Ramos (cell line): ENCODE results near the gene TSSK3.
"Not testable (repeated sequence)": the region's sequence is repeated elsewhere in the genome, so short reads cannot be mapped to it uniquely, and the experiment has no call there.

Source experiments
- in situ Hi-C: fragments of 300-500 bp; cut with MboI; formaldehyde crosslinking; loops from one replicate; pipeline ENCODE4 v1.14.3; 2022; ENCODE audit warnings: low sequenced_read_pairs; ENCODE audit not compliant: unreplicated experiment

TSSK3 gene

GRCh38 chr1:32337855-32338636 lies 24.3 kb upstream of the TSSK3 start:
- in situ Hi-C loops: no loop called here

DNA sequence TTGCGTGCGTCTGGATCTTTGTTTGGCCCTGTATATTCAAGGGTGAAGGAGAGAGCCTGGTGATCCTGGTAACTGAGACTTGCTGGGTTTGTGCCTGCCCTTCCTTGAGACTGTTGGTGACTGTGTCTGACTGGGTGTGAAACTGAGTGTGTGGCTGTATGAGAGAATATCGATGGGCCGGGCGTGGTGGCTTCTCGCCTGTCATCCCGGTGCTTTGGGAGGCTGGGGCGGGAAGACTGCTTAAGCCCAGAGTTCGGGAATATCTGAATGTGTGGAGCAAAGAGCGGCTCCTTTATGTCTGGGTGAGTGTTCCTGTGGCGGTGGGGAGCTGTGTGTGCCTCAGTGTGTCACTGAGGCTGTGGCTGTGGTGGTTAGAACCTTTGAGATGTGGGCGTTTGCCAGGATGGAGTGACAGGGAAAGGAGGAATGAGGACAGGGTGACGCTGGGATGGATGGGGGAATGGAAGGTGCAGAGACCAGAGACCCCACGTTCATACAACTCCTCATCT lies 23.6 kb upstream of the TSSK3 start:
- in situ Hi-C loops: no loop called here

DNA sequence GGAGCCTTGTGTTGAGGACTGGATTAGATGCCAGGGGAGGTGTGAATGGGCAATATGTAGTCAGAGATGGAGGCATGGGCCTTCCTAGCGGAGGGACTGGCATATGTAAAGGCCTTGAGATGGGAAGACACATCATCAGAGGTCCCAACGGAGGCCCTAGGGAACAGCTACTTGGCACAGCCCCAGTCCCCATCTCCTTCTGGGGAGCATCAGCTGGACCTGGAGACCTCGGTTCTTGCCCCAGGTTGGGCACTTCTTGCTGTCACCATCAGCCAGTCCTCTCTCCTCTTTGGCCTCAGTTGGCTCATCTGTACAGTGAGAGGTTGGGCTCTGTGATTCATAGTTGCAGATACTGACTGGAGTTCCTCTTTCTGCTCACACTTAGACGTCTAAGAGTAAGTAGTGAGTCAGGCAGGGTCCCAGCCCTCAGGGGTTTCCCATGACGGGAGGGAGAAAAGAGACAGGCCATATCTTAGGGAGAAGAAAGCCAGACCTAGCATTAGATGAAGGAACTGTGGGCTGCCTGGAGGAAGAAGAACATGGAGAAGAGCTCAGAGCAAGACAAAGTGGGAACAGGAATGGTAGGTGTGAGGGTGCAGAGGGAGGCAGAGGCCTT lies 22.9 kb upstream of the TSSK3 start:
- in situ Hi-C loops: no loop called here

DNA sequence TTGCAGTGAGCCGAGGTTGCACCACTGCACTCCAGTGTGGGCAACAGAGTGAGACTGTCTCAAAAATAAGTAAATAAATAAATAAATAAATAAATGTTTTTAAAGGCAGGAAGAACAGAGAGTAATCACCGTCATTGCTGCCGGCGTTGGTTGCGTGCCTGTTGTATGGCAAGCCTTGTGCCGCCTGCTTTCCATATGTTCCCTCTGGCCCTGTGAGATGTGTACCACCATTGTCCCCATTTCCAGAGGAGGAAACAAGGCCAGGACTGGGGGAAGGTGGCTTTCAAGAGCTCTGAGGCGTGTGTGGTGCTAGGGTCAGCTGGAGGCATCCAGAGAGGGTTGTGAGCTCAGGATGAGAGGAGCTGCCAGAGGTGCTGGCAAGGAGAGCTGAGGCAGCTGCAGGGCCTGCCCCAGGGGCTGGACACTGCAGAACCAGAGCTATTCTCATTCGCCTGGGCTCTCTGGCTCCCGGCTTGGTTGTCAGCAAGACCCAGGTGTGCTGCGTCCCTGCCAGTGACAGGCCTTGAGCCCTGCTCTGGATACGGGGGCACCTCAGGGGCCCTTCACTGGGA lies 21.1 kb upstream of the TSSK3 start:
- in situ Hi-C loops: no loop called here

DNA sequence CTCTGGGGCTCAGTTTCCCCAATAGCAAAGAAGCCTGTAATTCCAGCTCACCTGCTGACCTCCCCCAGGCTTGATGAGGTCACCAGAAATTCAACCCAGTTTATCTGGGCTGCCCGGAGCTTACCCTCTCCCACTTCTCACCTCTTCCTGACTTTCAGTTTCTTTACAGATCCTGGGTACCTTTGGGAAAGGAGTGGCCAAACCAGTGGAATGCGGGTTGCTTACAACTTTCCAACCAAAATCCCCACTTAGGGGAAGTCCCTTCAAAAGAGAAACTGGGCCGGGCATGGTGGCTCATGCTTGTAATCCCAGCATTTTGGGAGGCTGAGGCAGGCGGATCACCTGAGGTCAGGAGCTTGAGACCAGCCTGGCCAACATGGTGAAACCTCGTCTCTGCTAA lies 20.4 kb upstream of the TSSK3 start:
- in situ Hi-C loops: no loop called here

- in situ Hi-C loops: no loop called here
Observed at GRCh38 chr1:32342704-32343103, 19.6 kb upstream of the TSSK3 start.

GRCh38 chr1:32345289-32345827 lies 17.0 kb upstream of the TSSK3 start:
- in situ Hi-C loops: no loop called here

DNA sequence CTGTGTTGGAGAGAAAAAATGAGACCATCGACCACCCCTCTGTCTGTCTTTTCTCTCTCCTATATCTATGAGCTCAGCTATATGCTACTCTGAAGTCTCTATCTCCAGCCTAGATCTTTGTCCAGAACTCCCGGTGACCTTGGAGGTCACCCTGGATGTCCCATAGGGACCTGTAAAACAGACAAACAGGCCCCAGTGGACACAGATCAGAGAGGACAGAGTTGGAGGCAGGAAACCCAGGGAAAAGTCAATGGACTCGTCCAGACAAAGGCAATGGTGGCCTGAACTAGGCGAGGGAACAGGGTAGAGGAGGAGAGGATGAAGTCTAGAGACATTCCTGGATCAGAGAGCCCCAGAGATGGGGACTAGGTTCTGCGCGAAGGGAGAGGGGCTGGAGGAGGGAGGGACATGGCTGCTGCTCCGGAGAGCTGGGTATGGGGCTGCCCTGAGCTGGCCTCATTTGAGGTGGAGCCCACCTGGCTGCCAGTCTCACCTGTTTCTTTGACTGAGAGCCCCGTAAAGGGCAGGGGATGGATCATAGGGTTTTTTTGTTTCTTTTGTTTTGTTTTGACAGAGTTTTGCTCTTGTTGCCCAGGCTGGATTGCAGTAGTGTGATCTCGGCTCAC lies 15.7 kb upstream of the TSSK3 start:
- in situ Hi-C loops: no loop called here

DNA sequence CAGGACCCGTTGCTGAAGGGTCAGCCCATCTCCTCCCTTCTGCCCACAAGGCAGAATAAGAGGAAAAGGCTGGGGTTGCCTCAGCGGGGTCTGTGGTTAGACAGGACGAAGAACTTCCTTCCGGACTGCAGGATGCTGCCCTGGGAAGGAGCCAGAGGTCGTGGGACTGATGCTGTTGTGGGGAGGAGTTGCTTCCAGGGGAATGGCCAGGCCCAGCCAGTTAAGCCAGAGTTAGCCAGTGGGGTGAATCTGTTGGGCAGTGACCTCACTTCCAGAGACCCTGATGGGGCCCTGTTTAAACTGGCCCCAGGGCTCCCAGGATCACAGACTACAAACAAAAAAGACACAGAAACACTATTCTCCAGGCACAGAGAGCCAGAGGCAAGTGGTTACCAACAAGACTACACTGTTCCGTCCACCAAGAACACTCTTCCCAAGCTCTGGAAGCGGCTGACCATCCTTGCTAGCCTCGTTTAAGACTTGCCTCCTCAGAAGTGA lies 13.1 kb upstream of the TSSK3 start:
- in situ Hi-C loops: no loop called here

DNA sequence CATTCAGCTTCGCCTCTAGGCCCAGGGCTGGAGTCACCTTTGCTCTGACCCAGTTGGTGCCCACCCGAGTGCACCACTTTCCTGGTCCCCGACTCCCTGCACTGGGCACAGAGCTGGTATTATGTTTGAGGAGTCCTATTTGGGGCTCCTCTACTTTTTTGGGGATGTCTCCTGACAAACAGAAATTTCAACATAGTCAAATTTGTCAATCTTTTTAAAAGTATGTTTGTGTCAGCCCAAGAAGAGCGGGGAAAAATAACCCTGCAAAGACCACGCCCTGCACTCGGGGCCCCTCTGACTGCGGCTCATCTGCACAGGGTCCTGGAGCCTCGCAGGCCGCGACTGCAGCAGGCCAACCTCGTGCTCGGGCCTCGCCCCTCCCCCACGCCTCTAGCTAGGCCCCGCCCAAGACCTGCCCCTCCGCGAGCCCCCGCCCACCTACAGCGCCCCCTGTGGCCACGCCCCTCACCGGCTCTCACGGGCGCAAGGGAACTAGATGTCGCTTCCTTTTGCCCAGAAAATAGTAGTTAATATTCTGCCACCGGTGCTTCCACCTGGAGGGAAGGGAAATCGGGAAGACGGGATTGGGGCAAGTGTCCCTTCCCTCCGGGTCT lies 11.4 kb upstream of the TSSK3 start:
- in situ Hi-C loops: no loop called here

DNA sequence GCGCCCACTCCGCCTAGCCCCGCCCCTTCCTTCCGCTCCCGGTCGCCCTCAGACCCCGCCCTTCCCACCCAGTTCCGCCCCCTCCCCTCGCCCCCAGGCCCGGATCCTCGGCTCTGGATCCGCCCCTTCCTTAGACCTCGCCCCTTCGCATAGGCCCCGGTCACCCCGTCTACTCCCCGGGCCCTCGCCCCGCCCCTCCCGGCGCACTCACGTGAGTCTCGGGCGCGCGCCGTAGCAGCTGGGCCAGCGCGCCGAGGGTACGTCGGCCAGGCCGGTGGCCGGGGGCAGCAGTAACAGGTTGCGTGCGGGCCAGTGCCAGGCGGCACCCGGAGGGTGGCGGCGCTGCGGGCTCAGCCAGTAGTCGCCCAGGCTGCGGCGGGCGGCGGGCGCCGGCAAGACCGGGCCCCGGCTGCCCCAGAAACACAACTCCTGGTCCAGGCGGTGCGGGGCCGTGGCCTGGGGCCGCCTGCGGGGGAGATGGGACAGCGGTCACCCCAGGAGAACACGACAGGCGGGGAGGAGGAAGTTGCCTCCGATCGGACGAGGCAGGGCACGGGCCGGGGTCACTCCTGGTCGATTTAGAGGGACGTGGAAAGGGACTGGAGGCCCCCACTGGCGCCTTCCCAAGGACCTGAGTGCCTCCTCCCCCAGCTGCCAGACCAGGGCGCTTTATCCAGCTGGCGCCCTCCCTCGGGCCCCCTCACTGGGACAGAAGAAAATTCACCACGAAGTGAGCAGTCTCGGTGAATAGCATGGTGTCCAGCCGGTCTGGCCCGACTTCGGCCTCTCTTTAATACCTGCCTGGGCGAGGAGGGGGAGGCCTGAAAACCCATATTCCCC lies 10.7 kb upstream of the TSSK3 start:
- in situ Hi-C loops: no loop called here

DNA sequence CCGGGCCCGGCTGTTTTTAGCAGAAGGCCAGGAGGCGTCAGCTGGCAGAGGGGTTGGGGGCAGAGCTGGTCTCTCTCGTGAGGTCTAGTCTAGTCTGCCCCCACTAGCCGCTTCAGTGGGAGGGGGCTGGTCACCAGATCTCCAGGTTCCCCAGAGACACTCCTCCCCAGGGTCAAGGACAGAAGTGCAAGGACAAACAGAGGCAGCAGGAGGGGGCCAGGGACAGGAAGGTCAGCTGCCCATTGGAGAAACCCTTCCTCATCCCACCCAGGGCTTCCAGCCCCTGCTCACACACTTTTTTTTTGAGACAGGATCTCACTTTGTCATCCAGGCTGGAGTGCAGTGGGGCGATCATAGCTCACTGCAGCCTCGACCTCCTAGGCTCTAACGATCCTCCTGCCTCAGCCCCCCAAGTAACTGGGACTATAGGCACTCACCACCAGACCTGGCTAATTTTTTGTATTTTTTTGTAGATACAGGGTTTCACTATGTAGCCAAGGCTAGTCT lies 10.0 kb upstream of the TSSK3 start:
- in situ Hi-C loops: no loop called here

GRCh38 chr1:32352831-32353383 lies 9.4 kb upstream of the TSSK3 start:
- in situ Hi-C loops: no loop called here

DNA sequence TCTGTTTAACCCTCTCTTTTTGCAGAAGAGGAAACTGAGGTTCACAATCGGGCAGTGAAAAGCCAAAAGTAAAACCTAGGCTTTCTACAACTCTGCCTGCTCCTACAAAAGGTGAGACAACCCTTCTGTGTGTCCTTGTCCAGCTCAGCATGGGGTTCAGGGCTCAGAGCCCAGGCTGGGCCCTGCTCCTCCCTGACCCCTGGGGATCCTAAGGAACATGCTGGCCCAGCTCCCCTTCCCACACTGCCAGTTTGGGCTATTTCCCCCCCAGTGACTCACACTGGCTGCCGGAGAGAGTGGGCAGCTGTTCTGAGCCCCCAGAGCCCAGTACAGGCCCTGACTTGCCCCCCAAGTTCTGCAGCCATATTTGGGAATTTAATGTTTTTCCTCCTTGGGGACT lies 8.9 kb upstream of the TSSK3 start:
- in situ Hi-C loops: no loop called here

DNA sequence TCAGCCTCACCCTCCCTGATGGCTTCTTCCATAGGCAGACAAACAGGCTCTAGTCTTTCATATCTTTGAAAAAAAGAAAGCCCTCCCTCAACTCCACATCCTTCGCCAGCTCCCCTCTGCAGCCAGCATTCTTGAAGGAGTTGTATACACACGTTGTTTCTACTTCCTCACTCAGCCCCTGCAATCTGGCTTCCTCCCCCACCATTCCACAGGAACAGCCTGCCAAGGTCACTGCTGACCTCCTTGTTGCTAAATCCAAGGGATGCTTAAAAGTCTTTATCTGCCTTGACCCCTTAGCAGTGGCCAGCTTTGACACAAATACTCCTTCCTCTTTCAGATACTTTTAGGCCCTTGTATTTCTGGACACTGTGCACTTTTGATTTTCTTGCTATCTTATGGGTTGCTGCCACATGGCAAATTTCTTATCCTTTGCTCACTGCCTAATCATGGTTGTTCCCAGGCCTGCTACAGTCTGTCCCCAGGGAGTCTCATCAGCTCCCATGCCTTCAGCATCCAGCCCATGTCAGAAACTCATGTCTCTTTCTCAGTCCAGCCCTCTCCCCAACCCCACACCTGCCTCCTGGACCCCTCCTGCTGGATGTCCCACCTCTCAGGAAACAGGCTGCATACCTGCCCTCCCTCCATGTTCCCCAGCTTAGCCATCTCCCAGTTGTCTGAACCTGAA lies 8.3 kb upstream of the TSSK3 start:
- in situ Hi-C loops: no loop called here

GRCh38 chr1:32355778-32356177 lies 6.6 kb upstream of the TSSK3 start:
- in situ Hi-C loops: not testable (repeated sequence)

- in situ Hi-C loops: no loop called here
Observed at GRCh38 chr1:32356478-32356877, 5.9 kb upstream of the TSSK3 start.

- in situ Hi-C loops: no loop called here
Observed at GRCh38 chr1:32357614-32358013, 4.7 kb upstream of the TSSK3 start.
